ENCODE measurements around the gene FIGN. TPM values are rescaled to one million over a fixed set of nuclear protein-coding genes. Genes with fewer than 3 reads are reported as not detected.

FIGN gene
- polyA plus RNA-seq, 12 donors = 1.6 to 5.4 (median 2.6) TPM; not detected in 1

DNA sequence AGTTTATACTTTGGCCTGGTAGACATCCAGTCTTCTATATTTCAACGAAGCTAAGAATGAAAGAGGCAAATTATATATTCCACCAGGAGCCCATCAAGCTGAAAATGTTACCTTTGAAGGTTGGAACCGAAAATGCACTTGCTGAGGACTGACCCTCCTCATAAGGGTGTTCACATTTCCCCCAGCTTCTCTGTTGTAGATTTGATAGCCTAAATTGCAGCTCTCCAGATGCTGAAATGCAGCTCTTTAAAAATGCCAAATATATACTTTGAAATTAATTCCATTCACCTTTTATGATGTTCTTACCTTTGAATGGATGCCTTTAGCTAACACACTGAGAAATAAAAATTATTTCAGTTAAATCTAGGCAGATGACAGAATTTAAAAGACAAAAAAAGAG lies 1.8 kb upstream of the FIGN start:
- DNase-seq = no peak

GRCh38 chr2:163737190-163737439 lies 1.3 kb upstream of the FIGN start:
- DNase-seq = no peak

DNA sequence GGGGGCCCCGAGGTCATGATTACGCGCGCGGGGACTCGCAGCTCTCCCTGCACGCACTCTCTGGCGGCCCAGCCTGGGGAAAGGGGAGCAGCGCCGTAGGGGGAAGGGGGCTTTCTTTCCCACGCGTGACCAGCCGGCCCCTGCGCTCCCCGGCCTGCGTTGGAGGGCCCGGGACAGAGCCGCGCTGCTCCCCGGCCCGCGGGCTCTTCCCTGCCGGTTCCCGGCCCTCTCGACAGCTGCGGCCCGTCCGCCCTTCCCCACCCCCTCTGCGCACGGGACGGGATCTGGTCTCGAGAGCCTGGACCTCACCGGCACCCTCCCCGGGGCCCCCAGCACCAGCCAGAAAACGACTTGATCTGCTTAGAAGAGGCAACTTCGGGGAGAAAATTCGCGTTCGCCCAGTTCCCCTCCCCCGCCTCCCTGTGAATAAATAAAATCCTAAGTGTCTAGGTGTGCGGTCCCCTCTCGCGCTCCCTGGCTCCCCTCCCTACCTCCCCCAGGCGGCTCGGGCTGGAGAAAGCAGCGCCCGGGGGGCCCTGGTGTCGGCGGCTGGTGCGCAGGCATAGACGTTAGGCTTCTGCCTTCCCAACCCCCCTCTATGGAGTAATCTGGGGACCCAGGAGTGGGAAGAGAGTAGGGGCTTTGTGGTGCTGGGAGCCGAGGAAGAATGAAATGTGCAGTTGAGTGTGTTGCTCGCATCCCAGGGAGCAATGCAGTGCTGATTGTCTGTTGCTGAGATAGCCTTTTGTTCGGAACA lies 803 bp upstream of the FIGN start:
- no peak for DNase-seq

GRCh38 chr2:163734881-163735684 lies 725 bp downstream of the FIGN start:
- DNase-seq = no peak

GRCh38 chr2:163734401-163734800 lies 1.4 kb downstream of the FIGN start:
- no peak for DNase-seq

DNA sequence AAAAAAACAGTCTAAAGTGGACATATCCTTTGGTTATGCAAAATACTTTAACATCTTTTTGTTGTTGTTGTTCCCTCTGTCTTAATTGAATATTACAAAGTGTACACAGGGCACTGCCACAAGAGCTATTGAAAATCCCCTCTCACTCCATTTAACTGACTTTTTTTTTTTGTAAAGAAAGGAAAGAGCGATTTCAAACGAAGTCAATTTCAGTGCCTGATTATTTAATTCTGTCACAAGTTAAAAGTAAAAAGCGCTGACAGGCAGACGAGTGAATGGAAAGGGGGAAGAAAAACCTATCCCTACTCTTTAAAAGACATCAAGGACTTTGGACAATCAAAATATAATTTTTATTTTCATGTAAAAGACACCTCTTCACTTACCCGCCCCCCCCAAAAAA lies 1.9 kb downstream of the FIGN start:
- DNase-seq = no peak

- no peak for DNase-seq
Measured at GRCh38 chr2:163733301-163733938, 2.4 kb downstream of the FIGN start.

- no peak for DNase-seq
Measured at GRCh38 chr2:163732727-163733126, 3.1 kb downstream of the FIGN start.

DNA sequence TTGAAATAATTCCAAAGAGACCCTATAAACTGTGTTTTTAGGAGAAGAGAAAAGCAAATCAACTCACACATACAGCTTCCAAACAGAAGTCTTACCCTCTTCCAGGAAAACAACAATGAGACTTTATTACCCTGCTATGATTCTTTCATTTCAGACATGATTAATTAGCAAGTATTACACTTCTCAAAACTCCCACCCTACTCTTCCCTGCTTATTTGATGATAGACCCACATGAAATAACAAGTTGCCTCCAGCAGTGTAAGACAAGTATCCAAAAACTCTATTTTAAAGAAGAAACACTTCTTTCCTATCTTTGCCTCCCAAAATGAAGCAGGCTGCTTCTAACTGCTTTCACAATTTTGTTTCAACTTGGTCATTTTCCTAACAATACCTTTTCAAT lies 4.1 kb downstream of the FIGN start:
- DNase-seq = no peak

DNA sequence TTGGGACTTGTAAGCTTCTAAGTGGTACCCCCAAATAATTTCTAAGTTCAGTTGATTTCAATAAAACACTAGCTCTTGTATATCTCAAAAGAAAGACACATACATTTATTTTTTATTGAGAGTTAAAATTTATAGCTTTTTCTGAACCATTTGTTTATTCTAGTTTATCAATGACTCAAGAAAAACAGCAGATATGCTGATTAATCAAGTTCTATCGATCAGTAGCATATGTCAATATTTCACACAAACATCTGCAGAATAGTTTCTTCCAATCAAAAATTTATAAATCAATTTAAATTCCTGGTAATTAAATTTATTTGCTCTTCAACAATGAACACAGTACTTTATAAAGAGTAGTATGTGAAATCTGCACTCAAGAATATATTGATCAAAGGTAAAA lies 5.3 kb downstream of the FIGN start:
- DNase-seq = no peak

GRCh38 chr2:163729636-163730273 lies 6.1 kb downstream of the FIGN start:
- no peak for DNase-seq

DNA sequence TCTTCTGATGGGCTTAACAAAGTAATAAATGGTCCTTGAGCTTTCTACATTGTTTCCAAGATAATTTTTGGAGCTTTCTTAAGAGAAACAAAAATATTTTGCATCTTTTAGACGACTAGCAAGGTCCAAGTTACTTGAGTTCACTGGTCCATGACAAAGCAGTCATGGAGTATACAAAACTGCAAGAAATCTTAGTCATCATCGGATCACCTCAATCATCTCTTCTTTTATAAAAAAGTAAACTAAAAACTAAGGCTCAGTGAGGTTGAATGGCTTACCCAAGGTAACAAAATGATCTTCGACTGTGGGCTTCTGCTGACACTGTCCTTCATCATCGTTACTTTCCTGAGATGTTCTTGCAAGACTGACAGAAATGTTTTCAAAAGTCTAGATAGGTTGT lies 11.9 kb downstream of the FIGN start:
- no peak for DNase-seq

DNA sequence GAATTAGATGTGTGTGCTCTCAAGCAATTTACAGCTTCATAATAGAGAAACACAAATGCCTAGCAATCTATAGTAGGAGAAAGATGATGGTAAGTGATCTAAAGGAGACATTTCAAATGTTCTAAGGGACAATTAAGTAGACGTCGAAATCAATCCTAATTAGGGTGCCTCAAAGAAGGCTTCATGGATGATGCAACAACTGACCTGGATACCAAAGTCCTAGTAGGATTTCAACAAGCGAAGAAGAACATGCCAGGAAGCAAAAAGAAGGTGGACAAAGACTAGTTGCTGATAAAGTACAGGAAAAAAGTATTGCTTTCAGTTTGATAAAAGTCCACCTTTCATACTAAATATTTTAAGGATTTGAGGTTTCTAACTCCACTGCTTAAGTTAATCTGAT lies 12.5 kb downstream of the FIGN start:
- no peak for DNase-seq

DNA sequence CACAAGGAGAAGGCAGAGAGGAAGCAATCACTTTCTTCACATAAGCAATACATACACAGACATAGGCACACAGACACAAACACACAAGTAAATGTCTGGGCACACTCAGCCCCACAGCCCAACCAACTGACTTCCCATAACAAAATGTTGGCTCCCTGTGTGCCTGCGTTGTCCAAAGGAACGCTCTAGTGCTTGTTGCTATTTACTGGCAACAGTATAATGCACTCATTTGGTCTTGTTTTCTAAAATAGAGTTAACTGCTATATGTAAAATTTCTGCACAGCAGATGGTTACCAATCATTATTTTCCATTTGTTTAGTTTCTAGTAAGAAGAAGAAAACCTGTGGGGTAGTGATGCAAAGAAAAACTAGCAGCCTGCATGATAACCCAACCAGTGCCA lies 16.5 kb downstream of the FIGN start:
- no peak for DNase-seq

- no peak for DNase-seq
Measured at GRCh38 chr2:163717993-163718680, 17.7 kb downstream of the FIGN start.

DNA sequence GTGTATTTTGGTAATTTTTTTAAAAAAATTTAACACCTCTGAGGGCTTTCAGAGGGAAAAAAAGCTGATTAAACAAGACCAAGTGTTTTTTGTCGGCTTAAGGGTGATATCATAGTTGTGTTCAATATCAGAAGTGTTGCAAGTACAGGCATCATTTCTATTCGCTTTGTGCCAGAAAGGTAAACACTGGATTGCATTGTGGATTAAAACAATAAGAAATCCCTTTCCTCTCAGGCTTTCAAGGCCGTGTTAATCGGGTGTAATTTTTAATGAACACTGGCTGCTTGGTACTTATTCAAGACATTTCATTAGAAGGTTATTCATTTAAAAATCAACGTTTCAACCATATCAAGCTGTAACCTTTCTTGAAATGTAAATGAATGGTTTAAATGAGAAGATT lies 18.3 kb downstream of the FIGN start:
- no peak for DNase-seq

- DNase-seq = no peak
Measured at GRCh38 chr2:163716101-163716500, 19.7 kb downstream of the FIGN start.

DNA sequence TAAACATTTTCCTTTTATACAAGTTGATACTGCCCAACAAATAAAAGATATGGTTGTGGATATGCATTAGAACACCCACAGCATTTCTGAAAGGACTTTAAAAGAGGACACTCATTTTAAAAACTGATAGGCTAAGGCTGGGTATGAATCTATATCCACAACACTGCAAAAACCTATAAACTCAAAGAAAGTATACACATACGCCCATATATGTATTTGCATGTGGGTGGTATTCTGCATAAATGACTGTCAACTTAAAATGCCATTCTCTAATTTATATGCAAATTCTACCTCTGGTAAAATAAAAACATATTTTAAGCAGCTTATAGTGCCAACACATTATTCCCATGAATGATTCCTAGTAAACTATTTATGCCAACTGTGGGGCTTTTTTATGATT lies 20.1 kb downstream of the FIGN start:
- no peak for DNase-seq

GRCh38 chr2:163715199-163715598 lies 20.6 kb downstream of the FIGN start:
- no peak for DNase-seq

DNA sequence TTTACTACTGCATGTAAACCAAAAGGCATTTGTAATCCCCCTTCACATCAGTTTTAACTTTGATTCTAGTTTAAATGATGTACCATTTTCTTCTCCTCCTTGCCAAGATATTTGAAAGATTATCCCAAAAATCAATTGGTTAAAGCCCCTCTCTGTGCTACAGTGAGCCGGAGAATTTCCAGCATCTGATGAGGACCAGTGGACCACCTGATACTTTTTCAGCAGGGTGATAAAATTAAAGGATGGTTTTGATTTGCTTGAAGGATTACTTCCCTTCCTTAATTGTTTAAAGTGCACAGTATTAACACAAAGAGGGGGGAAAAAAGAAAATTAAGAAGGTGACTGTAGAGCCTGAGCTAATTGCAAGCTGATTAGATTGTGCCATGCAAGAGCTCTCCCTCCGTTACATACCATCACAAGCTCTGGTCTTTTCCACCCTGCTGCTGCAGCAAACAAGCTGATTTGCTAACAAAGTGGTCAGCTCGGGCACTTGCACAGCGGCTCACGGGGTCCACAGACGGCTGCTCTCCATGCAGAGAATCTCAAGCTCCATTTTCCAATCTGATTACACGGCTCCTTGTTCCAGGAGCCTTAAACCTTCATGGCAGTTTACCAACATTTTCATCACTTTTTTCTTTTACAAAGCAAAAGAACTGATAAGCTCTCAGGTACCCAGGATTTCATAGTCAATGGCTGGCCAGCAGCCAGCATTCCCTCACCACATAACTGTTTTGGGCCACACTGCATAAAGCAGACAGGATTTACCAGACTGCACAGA lies 22.1 kb downstream of the FIGN start:
- DNase-seq = no peak

- DNase-seq = no peak
Measured at GRCh38 chr2:163711699-163712098, 24.1 kb downstream of the FIGN start.

All from muscle of arm (tissue), 12 donors.